H9 (cell line): ENCODE measurements around the gene FLRT2. TPM values are rescaled to one million over a fixed set of nuclear protein-coding genes. Genes with fewer than 3 reads are reported as not detected.

Experiments
- DNase-seq: peaks from one replicate; pipeline ENCODE4 v3.0.0-alpha.2; 2017
- H2AFZ ChIP-seq: one replicate; pipeline ENCODE4 v1.6.1; 2013; ENCODE audit warnings: mild to moderate bottlenecking, low read length, control low read depth, moderate library complexity
- H2AK5ac ChIP-seq: 2 replicates; pipeline ENCODE4 v1.6.1; 2013; ENCODE audit warnings: low read length, control low read depth, mixed read lengths; ENCODE audit not compliant: insufficient read length
- H2BK120ac ChIP-seq: one replicate; pipeline ENCODE4 v1.6.1; 2013; ENCODE audit warnings: low read depth, mild to moderate bottlenecking, low read length, control low read depth, inconsistent platforms; ENCODE audit not compliant: poor library complexity, severe bottlenecking
- H2BK12ac ChIP-seq: 2 replicates; pipeline ENCODE4 v1.6.1; 2013; ENCODE audit warnings: low read length, control low read depth, mixed read lengths, low read depth; ENCODE audit not compliant: insufficient read length
- H2BK15ac ChIP-seq: 2 replicates; pipeline ENCODE4 v1.6.1; 2013; ENCODE audit warnings: low read depth, low read length, control low read depth
- H2BK20ac ChIP-seq: one replicate; pipeline ENCODE4 v1.6.1; 2013; ENCODE audit warnings: low read depth, mild to moderate bottlenecking, low read length, control low read depth, inconsistent platforms; ENCODE audit not compliant: poor library complexity, severe bottlenecking
- H2BK5ac ChIP-seq: 2 replicates; pipeline ENCODE4 v1.6.1; 2013; ENCODE audit warnings: low read length, control low read depth, mixed read lengths; ENCODE audit not compliant: insufficient read length
- H3K14ac ChIP-seq: 2 replicates; pipeline ENCODE4 v1.6.1; 2013; ENCODE audit warnings: low read length, control low read depth; ENCODE audit not compliant: insufficient read depth
- H3K18ac ChIP-seq: 2 replicates; pipeline ENCODE4 v1.6.1; 2013; ENCODE audit warnings: low read depth, mild to moderate bottlenecking, mixed read lengths, low read length, control low read depth; ENCODE audit not compliant: insufficient read length
- H3K23ac ChIP-seq: 2 replicates; pipeline ENCODE4 v1.6.1; 2013; ENCODE audit warnings: low read length, control low read depth, mixed read lengths, low read depth; ENCODE audit not compliant: insufficient read length
- H3K23me2 ChIP-seq: 2 replicates; pipeline ENCODE4 v1.6.1; 2013; ENCODE audit warnings: low read depth, mild to moderate bottlenecking, mixed read lengths, low read length, control low read depth; ENCODE audit not compliant: insufficient read length, poor library complexity, severe bottlenecking
- H3K27ac ChIP-seq: 2 replicates; pipeline ENCODE4 v1.5.1; 2013; ENCODE audit warnings: low read length, control low read depth, mixed read lengths, low read depth; ENCODE audit not compliant: insufficient read length
- H3K27me3 ChIP-seq: 2 replicates; pipeline ENCODE4 v1.6.1; 2013; ENCODE audit warnings: low read length, control low read depth, inconsistent platforms; ENCODE audit not compliant: insufficient read depth
- H3K4ac ChIP-seq: 2 replicates; pipeline ENCODE4 v1.6.1; 2013; ENCODE audit warnings: low read depth, mild to moderate bottlenecking, control low read depth, inconsistent platforms, low read length, moderate library complexity
- H3K4me1 ChIP-seq: 2 replicates; pipeline ENCODE4 v1.6.1; 2013; ENCODE audit warnings: low read length, control low read depth, inconsistent platforms; ENCODE audit not compliant: insufficient read depth
- H3K4me2 ChIP-seq: 2 replicates; pipeline ENCODE4 v1.6.1; 2013; ENCODE audit warnings: low read length, control low read depth, mixed read lengths; ENCODE audit not compliant: insufficient read length, insufficient read depth
- H3K56ac ChIP-seq: 2 replicates; pipeline ENCODE4 v1.6.1; 2013; ENCODE audit warnings: low read depth, mild to moderate bottlenecking, mixed read lengths, low read length, control low read depth; ENCODE audit not compliant: insufficient read length
- H3K79me1 ChIP-seq: 2 replicates; pipeline ENCODE4 v1.6.1; 2013; ENCODE audit warnings: low read depth, mild to moderate bottlenecking, moderate library complexity, low read length, control low read depth, inconsistent platforms; ENCODE audit not compliant: insufficient read depth, poor library complexity, severe bottlenecking
- H3K79me2 ChIP-seq: 2 replicates; pipeline ENCODE4 v1.6.1; 2013; ENCODE audit warnings: low read length, control low read depth, inconsistent platforms; ENCODE audit not compliant: insufficient read depth
- H3K9ac ChIP-seq: 2 replicates; pipeline ENCODE4 v1.6.1; 2013; ENCODE audit warnings: low read length, control low read depth, mixed read lengths; ENCODE audit not compliant: insufficient read length; ENCODE audit errors: extremely low read depth
- H3K9me3 ChIP-seq: one replicate; pipeline ENCODE4 v1.6.1; 2013; ENCODE audit warnings: low read depth, low read length, inconsistent platforms; ENCODE audit not compliant: control insufficient read depth
- H3T11ph ChIP-seq: one replicate; pipeline ENCODE4 v1.6.1; 2013; ENCODE audit warnings: mild to moderate bottlenecking, low read length, control low read depth, inconsistent platforms
- H4K20me1 ChIP-seq: one replicate; pipeline ENCODE4 v1.6.1; 2013; ENCODE audit not compliant: control insufficient read depth, insufficient read length, insufficient read depth
- H4K5ac ChIP-seq: 2 replicates; pipeline ENCODE4 v1.6.1; 2013; ENCODE audit warnings: low read depth, mild to moderate bottlenecking, mixed read lengths, low read length, control low read depth; ENCODE audit not compliant: insufficient read length
- H4K8ac ChIP-seq: replicated peaks from 2 replicates; pipeline ENCODE4 v1.6.1; 2013; ENCODE audit warnings: low read length, control low read depth, mixed read lengths, low read depth; ENCODE audit not compliant: insufficient read length
- H4K91ac ChIP-seq: 2 replicates; pipeline ENCODE4 v1.6.1; 2013; ENCODE audit warnings: low read depth, mild to moderate bottlenecking, moderate library complexity, mixed read lengths, low read length, control low read depth; ENCODE audit not compliant: insufficient read length
- H3K27ac Mint-ChIP-seq, 3 experiments: 2 replicates in 2 of 3; 3 replicates in 1 of 3; pipeline ENCODE4 v1.8.0; 2020 to 2021; ENCODE audit warnings: mixed read lengths in 3 of 3, mild to moderate bottlenecking in 1 of 3, moderate library complexity in 1 of 3
- H3K27me3 Mint-ChIP-seq: 2 replicates; pipeline ENCODE4 v1.8.0; 2021; ENCODE audit warnings: low read depth, mild to moderate bottlenecking, moderate library complexity, mixed read lengths
- H3K36me3 Mint-ChIP-seq, 3 experiments: 2 replicates in 2 of 3; 3 replicates in 1 of 3; pipeline ENCODE4 v1.8.0; 2020 to 2021; ENCODE audit warnings: low read depth in 3 of 3, mixed read lengths in 3 of 3; ENCODE audit not compliant: insufficient read depth in 1 of 3
- H3K4me1 Mint-ChIP-seq, 2 experiments: 2 replicates each; pipeline ENCODE4 v1.8.0; 2020; ENCODE audit warnings: mixed read lengths in 2 of 2
- H3K4me3 Mint-ChIP-seq, 2 experiments: 2 replicates in 1 of 2; 3 replicates in 1 of 2; pipeline ENCODE4 v1.8.0; 2020 to 2021; ENCODE audit warnings: mild to moderate bottlenecking in 2 of 2, mixed read lengths in 2 of 2, moderate library complexity in 1 of 2
- H3K9me3 Mint-ChIP-seq, 2 experiments: 2 replicates in 1 of 2; 3 replicates in 1 of 2; pipeline ENCODE4 v1.8.0; 2020; ENCODE audit warnings: mild to moderate bottlenecking in 2 of 2, mixed read lengths in 2 of 2, moderate library complexity in 1 of 2
- CTCF ChIP-seq: fragments of 200-600 bp; sonication (generic); conservative IDR thresholded peaks from 3 replicates; pipeline ENCODE4 v1.8.0; 2021; ENCODE audit warnings: antibody characterized with exemption, mild to moderate bottlenecking
- WGBS: extraction: QIAGEN DNeasy Blood & Tissue Kit; methylation state at CpG from one replicate; pipeline ENCODE4 v1.1.7; 2013; ENCODE audit warnings: missing lambda C conversion rate, low lambda C conversion rate, mixed read lengths; ENCODE audit not compliant: insufficient read length; ENCODE audit errors: extremely low coverage; 5-methylcytosine and 5-hydroxymethylcytosine counted together
- total RNA-seq: library from RNA; stranded (reverse); gene quantifications from 2 replicates; pipeline ENCODE4 v1.2.1, GENCODE V29; 2021

The FLRT2 gene
- total RNA-seq, 1 experiment from 2014 or later = 3.3 TPM

GRCh38 chr14:85539510-85539909, 9.6 kb downstream of the FLRT2 start:
- Mint-ChIP-seq H3K4me3 (no peak overlapping the region), H3K4me1 (peaks cover 24 to 27% of the 10 kb centered on the region in 2 experiments), H3K36me3 (peaks cover 0 to 3% (median 0%) of the 10 kb centered on the region in 3 experiments; a peak in 2 of 7 replicates), H3K9me3 (no peaks in the 10 kb centered on the region), H3K27me3 (peaks cover 29% of the 10 kb centered on the region), H3K27ac (no peak overlapping the region)
- H3K9me3 ChIP-seq = no peaks in the 10 kb centered on the region
- H3K56ac ChIP-seq = no peak overlapping the region
- no peaks in the 10 kb centered on the region for H3K79me2 ChIP-seq
- peaks cover 5% of the 10 kb centered on the region; the same call in 1 of the 2 replicates for H3K4me1 ChIP-seq
- H3K18ac ChIP-seq = no peak overlapping the region
- H2AK5ac ChIP-seq = no peak overlapping the region
- H3K79me1 ChIP-seq = no peaks in the 10 kb centered on the region
- H2AFZ ChIP-seq = no peak overlapping the region
- no peak overlapping the region for H3K14ac ChIP-seq
- H4K8ac ChIP-seq = no peak overlapping the region
- no peak overlapping the region for H3T11ph ChIP-seq
- H4K91ac ChIP-seq = no peak overlapping the region
- H3K4me2 ChIP-seq = no peak overlapping the region
- H3K27ac ChIP-seq = no peak overlapping the region
- no peak overlapping the region for H2BK15ac ChIP-seq
- no peak overlapping the region for H3K9ac ChIP-seq
- H4K5ac ChIP-seq = no peak overlapping the region
- no peak overlapping the region for H3K23ac ChIP-seq
- no CpG with 5 or more reads among the region's 2 CpGs for WGBS
- H2BK20ac ChIP-seq = no peak overlapping the region
- TF ChIP-seq CTCF = no peak
- no peak for DNase-seq
- H2BK120ac ChIP-seq = no peak overlapping the region
- peaks cover 9% of the 10 kb centered on the region; the same call in 1 of the 2 replicates for H3K27me3 ChIP-seq
- H2BK12ac ChIP-seq = no peak overlapping the region
- peaks cover under 1% of the 10 kb centered on the region for H3K23me2 ChIP-seq
- no peak overlapping the region for H3K4ac ChIP-seq
- no peak overlapping the region for H2BK5ac ChIP-seq
- H4K20me1 ChIP-seq = no peaks in the 10 kb centered on the region
